OCI-LY1 (cell line): Measurements from ENCODE around the gene CMTR1.

ENCODE experiments used
- CTCF ChIP-seq: fragments of 200-600 bp; sonication (generic), shearing (Covaris generic); IDR thresholded peaks from 2 replicates; pipeline ENCODE4 v1.5.1; 2017; ENCODE audit warnings: mild to moderate bottlenecking, antibody characterized with exemption, low read length, moderate library complexity, mixed read lengths
- EZH2 ChIP-seq: fragments of 200-600 bp; sonication (generic), shearing (Covaris generic); IDR thresholded peaks from 2 replicates; pipeline ENCODE4 v1.8.0; 2017; ENCODE audit warnings: borderline replicate concordance, mixed run types, mild to moderate bottlenecking, antibody characterized with exemption, low read length, moderate library complexity, mixed read lengths

- TF ChIP-seq CTCF: no peak
- no peak for TF ChIP-seq EZH2
Observed at GRCh38 chr6:37502703-37503291, 69.8 kb downstream of the CMTR1 start.
